ENCODE data around the gene MCTP1.

MCTP1 gene

GRCh38 chr5:94689908-94690307 lies 595.0 kb downstream of the MCTP1 start:
- DNase-seq: no peak

GRCh38 chr5:94682814-94683520 lies 601.9 kb downstream of the MCTP1 start:
- DNase-seq: no peak

DNA sequence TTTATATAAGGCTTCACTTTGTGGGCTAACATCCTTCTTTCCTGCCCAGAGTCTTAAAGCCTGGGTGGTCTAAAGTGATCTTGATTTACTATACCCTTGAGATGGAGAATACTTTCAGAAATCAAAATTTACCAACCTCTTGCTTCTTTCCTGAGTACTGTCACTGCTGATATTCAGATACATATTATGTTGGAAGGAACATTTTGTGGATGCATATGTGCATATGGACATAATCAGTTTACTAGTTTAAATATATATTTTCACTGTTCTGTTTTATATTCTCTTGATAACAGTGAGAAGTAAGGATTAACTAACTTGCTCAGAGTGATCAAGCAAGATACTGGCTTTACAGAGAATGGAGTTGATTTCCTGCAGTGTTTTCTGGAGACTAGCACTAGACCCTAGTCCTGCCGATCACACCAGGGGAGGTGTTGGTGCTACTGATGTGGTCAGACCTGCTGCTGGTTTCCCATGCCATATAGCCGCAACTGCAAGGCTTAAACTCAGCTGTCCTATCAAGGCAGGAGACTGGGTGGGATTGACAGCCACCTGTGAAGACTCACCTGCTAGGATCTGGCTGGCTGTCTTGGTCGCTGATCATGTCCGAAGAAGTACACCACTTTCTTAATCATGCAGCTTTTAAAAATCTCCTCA lies 608.8 kb downstream of the MCTP1 start:
- no peak for DNase-seq

DNA sequence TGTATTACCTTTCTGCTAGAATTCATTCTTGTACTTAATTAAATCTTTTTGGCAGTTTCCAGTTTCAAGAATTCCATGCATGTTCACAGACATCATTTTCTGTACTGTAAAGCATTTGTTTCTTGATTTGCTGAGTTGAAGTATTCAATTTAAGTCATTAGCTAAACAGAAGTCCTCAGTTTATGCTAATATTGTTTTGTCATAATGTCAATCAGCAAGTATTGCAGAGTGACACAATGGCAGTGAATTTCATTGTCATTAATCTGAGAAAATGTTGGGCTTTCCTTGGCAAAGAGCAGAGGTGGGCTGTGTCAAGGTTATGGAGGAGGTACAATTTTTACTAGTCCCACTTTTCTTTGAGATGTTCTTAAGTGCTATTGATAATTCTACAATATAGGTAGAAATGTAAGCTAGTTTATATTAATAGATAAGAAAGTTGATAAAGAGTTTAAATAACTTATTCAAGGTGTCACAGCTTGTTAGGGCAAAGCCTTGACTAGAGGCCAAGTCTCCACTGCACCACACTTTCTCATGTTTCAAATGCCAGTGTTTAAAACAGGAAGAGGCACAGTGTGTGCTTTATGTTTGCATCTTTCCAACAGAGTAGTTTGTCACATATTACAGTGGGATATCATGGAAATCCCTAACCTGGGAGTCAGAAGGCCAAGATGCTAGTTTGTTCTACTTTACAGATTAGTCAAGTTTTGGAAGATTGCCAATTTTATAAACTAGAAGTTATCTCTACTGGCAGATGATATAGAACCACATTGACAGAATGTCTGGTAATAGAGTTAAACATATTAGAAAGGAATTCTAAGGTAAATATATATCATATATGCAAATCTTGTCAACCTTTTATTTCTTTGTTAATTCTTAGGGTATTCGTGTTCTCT lies 610.2 kb downstream of the MCTP1 start:
- no peak for DNase-seq

GRCh38 chr5:94672746-94673145 lies 612.1 kb downstream of the MCTP1 start:
- no peak for DNase-seq

GRCh38 chr5:94670726-94671125 lies 614.2 kb downstream of the MCTP1 start:
- DNase-seq: no peak

GRCh38 chr5:94667937-94668336 lies 617.0 kb downstream of the MCTP1 start:
- DNase-seq: no peak

GRCh38 chr5:94661086-94661485 lies 623.8 kb downstream of the MCTP1 start:
- DNase-seq: no peak

DNA sequence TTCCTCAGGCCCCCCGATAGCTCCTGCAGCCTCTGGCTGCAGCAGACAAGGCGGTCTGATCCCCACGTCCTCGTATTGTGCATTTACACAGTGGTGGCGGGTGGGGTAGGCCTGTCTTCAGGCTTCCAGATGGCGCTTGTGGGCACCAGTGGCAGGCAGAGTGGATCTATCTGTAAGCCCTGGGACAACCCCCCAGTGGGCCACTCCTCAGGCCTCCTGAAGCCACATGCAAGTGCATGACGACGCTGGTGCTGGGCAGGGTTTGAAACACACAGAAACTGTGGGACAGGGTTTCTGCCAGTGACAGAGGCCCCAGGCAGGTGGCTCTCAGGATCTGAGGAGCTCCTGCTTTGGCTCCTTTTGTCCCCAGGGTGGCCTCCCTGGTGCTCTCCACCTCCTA lies 624.4 kb downstream of the MCTP1 start:
- DNase-seq: no peak

DNA sequence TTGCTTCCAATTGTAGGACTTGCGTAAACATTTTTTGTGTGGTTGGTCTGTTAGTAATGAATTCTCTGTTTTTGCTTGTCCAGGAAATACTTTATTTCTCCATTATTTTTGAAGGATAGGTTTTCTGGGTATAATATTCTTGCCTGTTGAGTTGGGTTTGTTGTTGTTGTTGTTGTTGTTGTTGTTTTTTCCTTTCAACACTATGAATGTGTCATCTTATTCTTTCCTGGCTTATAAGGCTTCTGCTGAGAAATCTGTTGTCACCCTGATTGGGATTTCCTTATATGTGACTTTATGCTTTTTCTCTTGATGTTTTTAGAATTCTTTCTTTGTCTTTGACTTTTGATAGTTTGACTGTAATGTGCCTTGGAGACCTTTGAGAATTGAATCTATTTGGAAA lies 626.6 kb downstream of the MCTP1 start:
- DNase-seq: no peak
